Ishikawa (cell line): ENCODE data around the gene USP17L11.
"Not testable (repeated sequence)": the region's sequence is repeated elsewhere in the genome, so short reads cannot be mapped to it uniquely, and the experiment has no call there.

Source experiments
- CEBPB ChIP-seq: IDR thresholded peaks from 2 replicates; pipeline ENCODE4 v1.6.1; 2012
- CREB1 ChIP-seq: IDR thresholded peaks from 2 replicates; pipeline ENCODE4 v1.6.1; 2012; ENCODE audit warnings: low read depth
- EGR1 ChIP-seq: IDR thresholded peaks from 2 replicates; pipeline ENCODE4 v1.6.1; 2012
- TAF1 ChIP-seq: IDR thresholded peaks from 2 replicates; pipeline ENCODE4 v1.6.1; 2012; ENCODE audit warnings: low read depth, mild to moderate bottlenecking
- TCF12 ChIP-seq: IDR thresholded peaks from 2 replicates; pipeline ENCODE4 v1.6.1; 2012; ENCODE audit warnings: low read depth
- YY1 ChIP-seq: IDR thresholded peaks from 2 replicates; pipeline ENCODE4 v1.6.1; 2012; ENCODE audit warnings: low read depth
- ZBTB7A ChIP-seq: IDR thresholded peaks from 2 replicates; pipeline ENCODE4 v1.6.1; 2012; ENCODE audit warnings: low read depth
- TF ChIP-seq, protein P1 (sequence below): IDR thresholded peaks from 2 replicates; pipeline ENCODE4 v1.6.1; 2012; ENCODE audit warnings: low read depth, mild to moderate bottlenecking

USP17L11 gene

DNA sequence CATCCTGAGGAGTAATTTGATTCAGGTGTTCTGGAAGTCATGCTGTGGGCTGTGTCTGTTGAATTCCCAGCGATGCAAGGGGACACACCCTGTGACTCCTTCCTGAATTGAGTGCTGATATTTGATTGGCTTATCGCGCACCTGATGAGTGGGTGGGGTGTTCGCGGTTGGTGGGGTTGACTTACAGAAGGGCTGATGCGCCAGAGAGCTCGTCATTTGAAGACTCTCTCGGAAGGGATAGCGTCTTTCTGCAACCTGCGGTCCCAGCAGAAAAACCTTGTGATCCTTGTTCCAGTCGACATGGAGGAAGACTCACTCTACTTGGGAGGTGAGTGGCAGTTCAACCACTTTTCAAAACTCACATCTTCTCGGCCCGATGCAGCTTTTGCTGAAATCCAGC, 37.9 kb downstream of the USP17L11 start, which contains the start of gene USP17L19:
Gene USP17L19 (plus strand): TSS at position 301 of the 400 bp plus-strand sequence. CDS start 0 bp downstream, at position 301.
- not testable (repeated sequence) for TF ChIP-seq EGR1, CREB1, CEBPB

DNA sequence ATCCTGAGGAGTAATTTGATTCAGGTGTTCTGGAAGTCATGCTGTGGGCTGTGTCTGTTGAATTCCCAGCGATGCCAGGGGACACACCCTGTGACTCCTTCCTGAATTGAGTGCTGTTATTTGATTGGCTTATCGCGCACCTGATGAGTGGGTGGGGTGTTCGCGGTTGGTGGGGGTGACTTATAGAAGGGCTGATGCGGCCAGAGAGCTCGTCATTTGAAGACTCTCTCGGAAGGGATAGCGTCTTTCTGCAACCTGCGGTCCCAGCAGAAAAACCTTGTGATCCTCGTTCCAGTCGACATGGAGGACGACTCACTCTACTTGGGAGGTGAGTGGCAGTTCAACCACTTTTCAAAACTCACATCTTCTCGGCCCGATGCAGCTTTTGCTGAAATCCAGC, 42.6 kb downstream of the USP17L11 start, which contains the start of gene USP17L20:
Gene USP17L20 (plus strand): TSS at position 301 of the 400 bp plus-strand sequence. CDS start 0 bp downstream, at position 301.
- TF ChIP-seq, protein P1, sequence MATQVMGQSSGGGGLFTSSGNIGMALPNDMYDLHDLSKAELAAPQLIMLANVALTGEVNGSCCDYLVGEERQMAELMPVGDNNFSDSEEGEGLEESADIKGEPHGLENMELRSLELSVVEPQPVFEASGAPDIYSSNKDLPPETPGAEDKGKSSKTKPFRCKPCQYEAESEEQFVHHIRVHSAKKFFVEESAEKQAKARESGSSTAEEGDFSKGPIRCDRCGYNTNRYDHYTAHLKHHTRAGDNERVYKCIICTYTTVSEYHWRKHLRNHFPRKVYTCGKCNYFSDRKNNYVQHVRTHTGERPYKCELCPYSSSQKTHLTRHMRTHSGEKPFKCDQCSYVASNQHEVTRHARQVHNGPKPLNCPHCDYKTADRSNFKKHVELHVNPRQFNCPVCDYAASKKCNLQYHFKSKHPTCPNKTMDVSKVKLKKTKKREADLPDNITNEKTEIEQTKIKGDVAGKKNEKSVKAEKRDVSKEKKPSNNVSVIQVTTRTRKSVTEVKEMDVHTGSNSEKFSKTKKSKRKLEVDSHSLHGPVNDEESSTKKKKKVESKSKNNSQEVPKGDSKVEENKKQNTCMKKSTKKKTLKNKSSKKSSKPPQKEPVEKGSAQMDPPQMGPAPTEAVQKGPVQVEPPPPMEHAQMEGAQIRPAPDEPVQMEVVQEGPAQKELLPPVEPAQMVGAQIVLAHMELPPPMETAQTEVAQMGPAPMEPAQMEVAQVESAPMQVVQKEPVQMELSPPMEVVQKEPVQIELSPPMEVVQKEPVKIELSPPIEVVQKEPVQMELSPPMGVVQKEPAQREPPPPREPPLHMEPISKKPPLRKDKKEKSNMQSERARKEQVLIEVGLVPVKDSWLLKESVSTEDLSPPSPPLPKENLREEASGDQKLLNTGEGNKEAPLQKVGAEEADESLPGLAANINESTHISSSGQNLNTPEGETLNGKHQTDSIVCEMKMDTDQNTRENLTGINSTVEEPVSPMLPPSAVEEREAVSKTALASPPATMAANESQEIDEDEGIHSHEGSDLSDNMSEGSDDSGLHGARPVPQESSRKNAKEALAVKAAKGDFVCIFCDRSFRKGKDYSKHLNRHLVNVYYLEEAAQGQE: not testable (repeated sequence)
- TF ChIP-seq TCF12, YY1: not testable (repeated sequence)

DNA sequence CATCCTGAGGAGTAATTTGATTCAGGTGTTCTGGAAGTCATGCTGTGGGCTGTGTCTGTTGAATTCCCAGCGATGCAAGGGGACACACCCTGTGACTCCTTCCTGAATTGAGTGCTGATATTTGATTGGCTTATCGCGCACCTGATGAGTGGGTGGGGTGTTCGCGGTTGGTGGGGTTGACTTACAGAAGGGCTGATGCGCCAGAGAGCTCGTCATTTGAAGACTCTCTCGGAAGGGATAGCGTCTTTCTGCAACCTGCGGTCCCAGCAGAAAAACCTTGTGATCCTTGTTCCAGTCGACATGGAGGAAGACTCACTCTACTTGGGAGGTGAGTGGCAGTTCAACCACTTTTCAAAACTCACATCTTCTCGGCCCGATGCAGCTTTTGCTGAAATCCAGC, 47.4 kb downstream of the USP17L11 start, which contains the start of gene USP17L21:
Gene USP17L21 (plus strand): TSS at position 301 of the 400 bp plus-strand sequence. CDS start 0 bp downstream, at position 301.
- TF ChIP-seq TAF1, ZBTB7A, EGR1: not testable (repeated sequence)
